GM12891 (cell line): ENCODE data around the gene ARHGAP18.

Experiments
- DNase-seq: peaks from one replicate; pipeline ENCODE4 v3.0.0; 2011; ENCODE audit warnings: low spot score; ENCODE audit not compliant: insufficient read length
- FAIRE-seq: peaks from 2 replicates; lab custom pipeline; 2011; peaks lifted over from hg19 to GRCh38; lab: Jason Lieb, UNC
- PAX5 ChIP-seq: IDR thresholded peaks from 2 replicates; pipeline ENCODE4 v1.6.1; 2011; ENCODE audit warnings: low read length, moderate library complexity, mild to moderate bottlenecking; ENCODE audit not compliant: insufficient read depth, severe bottlenecking
- POLR2A ChIP-seq: IDR thresholded peaks from 2 replicates; pipeline ENCODE4 v1.6.1; 2011; ENCODE audit warnings: low read depth, low read length, control low read depth
- POLR2AphosphoS5 ChIP-seq: IDR thresholded peaks from 2 replicates; pipeline ENCODE4 v1.6.1; 2011; ENCODE audit warnings: low read depth, low read length, control low read depth
- POU2F2 ChIP-seq: IDR thresholded peaks from 2 replicates; pipeline ENCODE4 v1.6.1; 2011; ENCODE audit warnings: low read depth, mild to moderate bottlenecking, control low read depth, low read length, moderate library complexity
- SPI1 ChIP-seq: IDR thresholded peaks from 2 replicates; pipeline ENCODE4 v1.6.1; 2011; ENCODE audit warnings: low read depth, low read length, control low read depth
- TAF1 ChIP-seq: IDR thresholded peaks from 2 replicates; pipeline ENCODE4 v1.6.1; 2011; ENCODE audit warnings: low read depth, low read length, control low read depth

The ARHGAP18 gene

GRCh38 chr6:129635396-129636130, 74.4 kb downstream of the ARHGAP18 start:
- FAIRE-seq, result no peak
- TF ChIP-seq PAX5, result no peak
- no peak for TF ChIP-seq POLR2AphosphoS5
- TF ChIP-seq TAF1, result no peak
- no peak for TF ChIP-seq POLR2A
- TF ChIP-seq SPI1, result peak; percentile 32; the same call in 1 of the 2 replicates
- DNase-seq, result no peak

GRCh38 chr6:129634411-129635230, 75.4 kb downstream of the ARHGAP18 start:
- FAIRE-seq (no peak), DNase-seq (no peak)
- TF ChIP-seq SPI1 (no peak), PAX5 (no peak), POLR2A (no peak), POU2F2 (no peak), POLR2AphosphoS5 (no peak), TAF1 (no peak)

GRCh38 chr6:129633529-129633928, 76.4 kb downstream of the ARHGAP18 start:
- TF ChIP-seq TAF1, result no peak
- DNase-seq (no peak), FAIRE-seq (no peak)

- DNase-seq (no peak), FAIRE-seq (peak; percentile 35)
- TF ChIP-seq POLR2A (no peak), TAF1 (no peak), POU2F2 (no peak), PAX5 (no peak), SPI1 (no peak), POLR2AphosphoS5 (no peak)
Measured at GRCh38 chr6:129632172-129632613, 77.8 kb downstream of the ARHGAP18 start.

- TF ChIP-seq PAX5, result no peak
- TF ChIP-seq POU2F2, result no peak
- TF ChIP-seq SPI1, result no peak
- no peak for TF ChIP-seq TAF1
- TF ChIP-seq POLR2AphosphoS5, result no peak
- FAIRE-seq (no peak), DNase-seq (no peak)
Measured at GRCh38 chr6:129631070-129631469, 78.9 kb downstream of the ARHGAP18 start.

GRCh38 chr6:129630596-129630995, 79.4 kb downstream of the ARHGAP18 start:
- DNase-seq (no peak), FAIRE-seq (no peak)
- TF ChIP-seq POLR2A (no peak), TAF1 (no peak), POU2F2 (no peak), SPI1 (no peak), PAX5 (no peak), POLR2AphosphoS5 (no peak)

GRCh38 chr6:129628101-129628815, 81.7 kb downstream of the ARHGAP18 start:
- no peak for FAIRE-seq
- no peak for TF ChIP-seq PAX5
- TF ChIP-seq POU2F2, result no peak
- TF ChIP-seq POLR2A, result no peak
- no peak for TF ChIP-seq POLR2AphosphoS5
- TF ChIP-seq TAF1, result no peak
- TF ChIP-seq SPI1, result no peak
- DNase-seq, result no peak

- DNase-seq (no peak), FAIRE-seq (no peak)
- no peak for TF ChIP-seq SPI1
- TF ChIP-seq TAF1, result no peak
- no peak for TF ChIP-seq POLR2A
- TF ChIP-seq PAX5, result no peak
- no peak for TF ChIP-seq POLR2AphosphoS5
- TF ChIP-seq POU2F2, result no peak
Measured at GRCh38 chr6:129624488-129624887, 85.5 kb downstream of the ARHGAP18 start.

- TF ChIP-seq TAF1, result no peak
- TF ChIP-seq SPI1, result peak; percentile 60
- no peak for TF ChIP-seq PAX5
- TF ChIP-seq POU2F2, result peak; percentile 71
- TF ChIP-seq POLR2AphosphoS5, result no peak
- no peak for TF ChIP-seq POLR2A
- FAIRE-seq (no peak), DNase-seq (no peak)
Measured at GRCh38 chr6:129623008-129623732, 86.8 kb downstream of the ARHGAP18 start.
